H9 (cell line): ENCODE results near the gene CLRN3. TPM values are rescaled to one million over a fixed set of nuclear protein-coding genes. Genes with fewer than 3 reads are reported as not detected.

Experiments used
- DNase-seq: peaks from one replicate; pipeline ENCODE4 v3.0.0-alpha.2; 2017
- H2AFZ ChIP-seq: one replicate; pipeline ENCODE4 v1.6.1; 2013; ENCODE audit warnings: mild to moderate bottlenecking, low read length, control low read depth, moderate library complexity
- H2AK5ac ChIP-seq: 2 replicates; pipeline ENCODE4 v1.6.1; 2013; ENCODE audit warnings: low read length, control low read depth, mixed read lengths; ENCODE audit not compliant: insufficient read length
- H2BK120ac ChIP-seq: one replicate; pipeline ENCODE4 v1.6.1; 2013; ENCODE audit warnings: low read depth, mild to moderate bottlenecking, low read length, control low read depth, inconsistent platforms; ENCODE audit not compliant: poor library complexity, severe bottlenecking
- H2BK12ac ChIP-seq: 2 replicates; pipeline ENCODE4 v1.6.1; 2013; ENCODE audit warnings: low read length, control low read depth, mixed read lengths, low read depth; ENCODE audit not compliant: insufficient read length
- H2BK15ac ChIP-seq: 2 replicates; pipeline ENCODE4 v1.6.1; 2013; ENCODE audit warnings: low read depth, low read length, control low read depth
- H2BK20ac ChIP-seq: one replicate; pipeline ENCODE4 v1.6.1; 2013; ENCODE audit warnings: low read depth, mild to moderate bottlenecking, low read length, control low read depth, inconsistent platforms; ENCODE audit not compliant: poor library complexity, severe bottlenecking
- H2BK5ac ChIP-seq: 2 replicates; pipeline ENCODE4 v1.6.1; 2013; ENCODE audit warnings: low read length, control low read depth, mixed read lengths; ENCODE audit not compliant: insufficient read length
- H3K14ac ChIP-seq: 2 replicates; pipeline ENCODE4 v1.6.1; 2013; ENCODE audit warnings: low read length, control low read depth; ENCODE audit not compliant: insufficient read depth
- H3K18ac ChIP-seq: 2 replicates; pipeline ENCODE4 v1.6.1; 2013; ENCODE audit warnings: low read depth, mild to moderate bottlenecking, mixed read lengths, low read length, control low read depth; ENCODE audit not compliant: insufficient read length
- H3K23ac ChIP-seq: 2 replicates; pipeline ENCODE4 v1.6.1; 2013; ENCODE audit warnings: low read length, control low read depth, mixed read lengths, low read depth; ENCODE audit not compliant: insufficient read length
- H3K23me2 ChIP-seq: 2 replicates; pipeline ENCODE4 v1.6.1; 2013; ENCODE audit warnings: low read depth, mild to moderate bottlenecking, mixed read lengths, low read length, control low read depth; ENCODE audit not compliant: insufficient read length, poor library complexity, severe bottlenecking
- H3K27ac ChIP-seq: 2 replicates; pipeline ENCODE4 v1.5.1; 2013; ENCODE audit warnings: low read length, control low read depth, mixed read lengths, low read depth; ENCODE audit not compliant: insufficient read length
- H3K27me3 ChIP-seq: 2 replicates; pipeline ENCODE4 v1.6.1; 2013; ENCODE audit warnings: low read length, control low read depth, inconsistent platforms; ENCODE audit not compliant: insufficient read depth
- H3K4ac ChIP-seq: 2 replicates; pipeline ENCODE4 v1.6.1; 2013; ENCODE audit warnings: low read depth, mild to moderate bottlenecking, control low read depth, inconsistent platforms, low read length, moderate library complexity
- H3K4me1 ChIP-seq: 2 replicates; pipeline ENCODE4 v1.6.1; 2013; ENCODE audit warnings: low read length, control low read depth, inconsistent platforms; ENCODE audit not compliant: insufficient read depth
- H3K4me2 ChIP-seq: 2 replicates; pipeline ENCODE4 v1.6.1; 2013; ENCODE audit warnings: low read length, control low read depth, mixed read lengths; ENCODE audit not compliant: insufficient read length, insufficient read depth
- H3K56ac ChIP-seq: 2 replicates; pipeline ENCODE4 v1.6.1; 2013; ENCODE audit warnings: low read depth, mild to moderate bottlenecking, mixed read lengths, low read length, control low read depth; ENCODE audit not compliant: insufficient read length
- H3K79me1 ChIP-seq: 2 replicates; pipeline ENCODE4 v1.6.1; 2013; ENCODE audit warnings: low read depth, mild to moderate bottlenecking, moderate library complexity, low read length, control low read depth, inconsistent platforms; ENCODE audit not compliant: insufficient read depth, poor library complexity, severe bottlenecking
- H3K79me2 ChIP-seq: 2 replicates; pipeline ENCODE4 v1.6.1; 2013; ENCODE audit warnings: low read length, control low read depth, inconsistent platforms; ENCODE audit not compliant: insufficient read depth
- H3K9ac ChIP-seq: 2 replicates; pipeline ENCODE4 v1.6.1; 2013; ENCODE audit warnings: low read length, control low read depth, mixed read lengths; ENCODE audit not compliant: insufficient read length; ENCODE audit errors: extremely low read depth
- H3K9me3 ChIP-seq: one replicate; pipeline ENCODE4 v1.6.1; 2013; ENCODE audit warnings: low read depth, low read length, inconsistent platforms; ENCODE audit not compliant: control insufficient read depth
- H3T11ph ChIP-seq: one replicate; pipeline ENCODE4 v1.6.1; 2013; ENCODE audit warnings: mild to moderate bottlenecking, low read length, control low read depth, inconsistent platforms
- H4K20me1 ChIP-seq: one replicate; pipeline ENCODE4 v1.6.1; 2013; ENCODE audit not compliant: control insufficient read depth, insufficient read length, insufficient read depth
- H4K5ac ChIP-seq: 2 replicates; pipeline ENCODE4 v1.6.1; 2013; ENCODE audit warnings: low read depth, mild to moderate bottlenecking, mixed read lengths, low read length, control low read depth; ENCODE audit not compliant: insufficient read length
- H4K8ac ChIP-seq: replicated peaks from 2 replicates; pipeline ENCODE4 v1.6.1; 2013; ENCODE audit warnings: low read length, control low read depth, mixed read lengths, low read depth; ENCODE audit not compliant: insufficient read length
- H4K91ac ChIP-seq: 2 replicates; pipeline ENCODE4 v1.6.1; 2013; ENCODE audit warnings: low read depth, mild to moderate bottlenecking, moderate library complexity, mixed read lengths, low read length, control low read depth; ENCODE audit not compliant: insufficient read length
- H3K27ac Mint-ChIP-seq, 3 experiments: 2 replicates in 2 of 3; 3 replicates in 1 of 3; pipeline ENCODE4 v1.8.0; 2020 to 2021; ENCODE audit warnings: mixed read lengths in 3 of 3, mild to moderate bottlenecking in 1 of 3, moderate library complexity in 1 of 3
- H3K27me3 Mint-ChIP-seq: 2 replicates; pipeline ENCODE4 v1.8.0; 2021; ENCODE audit warnings: low read depth, mild to moderate bottlenecking, moderate library complexity, mixed read lengths
- H3K36me3 Mint-ChIP-seq, 3 experiments: 2 replicates in 2 of 3; 3 replicates in 1 of 3; pipeline ENCODE4 v1.8.0; 2020 to 2021; ENCODE audit warnings: low read depth in 3 of 3, mixed read lengths in 3 of 3; ENCODE audit not compliant: insufficient read depth in 1 of 3
- H3K4me1 Mint-ChIP-seq, 2 experiments: 2 replicates each; pipeline ENCODE4 v1.8.0; 2020; ENCODE audit warnings: mixed read lengths in 2 of 2
- H3K4me3 Mint-ChIP-seq, 2 experiments: 2 replicates in 1 of 2; 3 replicates in 1 of 2; pipeline ENCODE4 v1.8.0; 2020 to 2021; ENCODE audit warnings: mild to moderate bottlenecking in 2 of 2, mixed read lengths in 2 of 2, moderate library complexity in 1 of 2
- H3K9me3 Mint-ChIP-seq, 2 experiments: 2 replicates in 1 of 2; 3 replicates in 1 of 2; pipeline ENCODE4 v1.8.0; 2020; ENCODE audit warnings: mild to moderate bottlenecking in 2 of 2, mixed read lengths in 2 of 2, moderate library complexity in 1 of 2
- CTCF ChIP-seq: fragments of 200-600 bp; sonication (generic); conservative IDR thresholded peaks from 3 replicates; pipeline ENCODE4 v1.8.0; 2021; ENCODE audit warnings: antibody characterized with exemption, mild to moderate bottlenecking
- WGBS: extraction: QIAGEN DNeasy Blood & Tissue Kit; methylation state at CpG from one replicate; pipeline ENCODE4 v1.1.7; 2013; ENCODE audit warnings: missing lambda C conversion rate, low lambda C conversion rate, mixed read lengths; ENCODE audit not compliant: insufficient read length; ENCODE audit errors: extremely low coverage; 5-methylcytosine and 5-hydroxymethylcytosine counted together
- total RNA-seq: library from RNA; stranded (reverse); gene quantifications from 2 replicates; pipeline ENCODE4 v1.2.1, GENCODE V29; 2021

CLRN3 gene
- total RNA-seq, 1 experiment from 2014 or later, result not detected

GRCh38 chr10:127860592-127860991 lies 32.1 kb downstream of the CLRN3 start:
- Histone ChIP-seq H2AK5ac (no peak overlapping the region), H3K9ac (no peak overlapping the region), H3K23me2 (no peaks in the 10 kb centered on the region), H4K20me1 (no peaks in the 10 kb centered on the region), H2BK5ac (no peak overlapping the region), H3K79me2 (no peaks in the 10 kb centered on the region), H3K4ac (no peak overlapping the region), H2BK15ac (no peak overlapping the region), H4K5ac (no peak overlapping the region), H4K91ac (no peak overlapping the region), H3T11ph (no peak overlapping the region), H3K56ac (no peak overlapping the region), H3K23ac (no peak overlapping the region), H3K9me3 (no peaks in the 10 kb centered on the region), H2BK20ac (no peak overlapping the region), H3K79me1 (no peaks in the 10 kb centered on the region), H3K4me1 (no peaks in the 10 kb centered on the region), H3K18ac (no peak overlapping the region), H4K8ac (no peak overlapping the region), H3K4me2 (no peak overlapping the region), H3K14ac (no peak overlapping the region), H3K27me3 (no peaks in the 10 kb centered on the region), H2BK120ac (no peak overlapping the region), H2AFZ (no peak overlapping the region), H3K27ac (no peak overlapping the region), H2BK12ac (no peak overlapping the region)
- no peak overlapping the region for H3K27ac Mint-ChIP-seq
- H3K4me3 Mint-ChIP-seq, result no peak overlapping the region
- peaks cover 20 to 21% of the 10 kb centered on the region in 2 experiments for H3K9me3 Mint-ChIP-seq
- WGBS, result no CpG with 5 or more reads among the region's 6 CpGs
- no peaks in the 10 kb centered on the region for H3K4me1 Mint-ChIP-seq
- H3K27me3 Mint-ChIP-seq, result no peaks in the 10 kb centered on the region
- no peak for DNase-seq
- TF ChIP-seq CTCF, result no peak
- peaks cover 0 to 21% (median 19%) of the 10 kb centered on the region in 3 experiments; a peak in 5 of 7 replicates for H3K36me3 Mint-ChIP-seq
